Neural progenitor cell (in vitro differentiated cells): ENCODE data around the gene NEURL1. TPM values are rescaled to one million over a fixed set of nuclear protein-coding genes. Genes with fewer than 3 reads are reported as not detected.

ENCODE experiments used
- DNase-seq: peaks from one replicate; pipeline ENCODE4 v3.0.0-alpha.2; 2016; ENCODE audit warnings: low spot score
- H2AFZ ChIP-seq: fragments of 200-600 bp; sonication (generic); replicated peaks from 2 replicates; pipeline ENCODE4 v1.6.1; 2016; ENCODE audit warnings: antibody characterized with exemption
- H3F3A ChIP-seq: fragments of 200-600 bp; sonication (generic); 2 replicates; pipeline ENCODE4 v1.6.1; 2016; ENCODE audit warnings: antibody characterized with exemption, low read depth
- H3K27ac ChIP-seq: fragments of 200-600 bp; sonication (generic); 2 replicates; pipeline ENCODE4 v1.5.1; 2016; ENCODE audit warnings: mild to moderate bottlenecking
- H3K27me3 ChIP-seq: fragments of 200-600 bp; sonication (generic); 2 replicates; pipeline ENCODE4 v1.6.1; 2016; ENCODE audit warnings: mild to moderate bottlenecking, moderate library complexity
- H3K36me3 ChIP-seq: fragments of 200-600 bp; sonication (generic); 2 replicates; pipeline ENCODE4 v1.5.1; 2016
- H3K4me1 ChIP-seq: fragments of 200-600 bp; sonication (generic); 2 replicates; pipeline ENCODE4 v1.6.1; 2016; ENCODE audit warnings: mixed run types
- H3K4me2 ChIP-seq: fragments of 200-600 bp; sonication (generic); 2 replicates; pipeline ENCODE4 v1.6.1; 2016
- H3K4me3 ChIP-seq: fragments of 200-600 bp; sonication (generic); 2 replicates; pipeline ENCODE4 v1.5.1; 2016
- H3K79me2 ChIP-seq: fragments of 200-600 bp; sonication (generic); 2 replicates; pipeline ENCODE4 v1.6.1; 2016; ENCODE audit warnings: low read depth
- H3K9ac ChIP-seq: fragments of 200-600 bp; sonication (generic); 2 replicates; pipeline ENCODE4 v1.6.1; 2016
- H3K9me3 ChIP-seq: fragments of 200-600 bp; sonication (generic); 2 replicates; pipeline ENCODE4 v1.5.1; 2016; ENCODE audit warnings: low read depth
- H4K20me1 ChIP-seq: fragments of 200-600 bp; sonication (generic); 2 replicates; pipeline ENCODE4 v1.6.1; 2016; ENCODE audit warnings: low read depth
- H3K27ac Mint-ChIP-seq: 3 replicates; pipeline ENCODE4 v1.8.0; 2021; ENCODE audit warnings: mixed read lengths
- H3K27me3 Mint-ChIP-seq: 2 replicates; pipeline ENCODE4 v1.8.0; 2022; ENCODE audit warnings: low read depth, mild to moderate bottlenecking, inconsistent platforms, moderate library complexity, mixed read lengths; ENCODE audit not compliant: insufficient read depth
- H3K36me3 Mint-ChIP-seq: 3 replicates; pipeline ENCODE4 v1.8.0; 2021; ENCODE audit warnings: mixed read lengths
- H3K4me1 Mint-ChIP-seq: 3 replicates; pipeline ENCODE4 v1.8.0; 2021; ENCODE audit warnings: mixed read lengths
- H3K4me3 Mint-ChIP-seq: 3 replicates; pipeline ENCODE4 v1.8.0; 2021; ENCODE audit warnings: mild to moderate bottlenecking, moderate library complexity, mixed read lengths
- H3K9me3 Mint-ChIP-seq: 3 replicates; pipeline ENCODE4 v1.8.0; 2020; ENCODE audit warnings: mixed read lengths
- EZH2 ChIP-seq: fragments of 200-600 bp; sonication (generic); IDR thresholded peaks from 2 replicates; pipeline ENCODE4 v1.6.1; 2017; ENCODE audit warnings: antibody characterized with exemption, mild to moderate bottlenecking, moderate library complexity
- EZH2phosphoT487 ChIP-seq: fragments of 200-600 bp; sonication (generic); IDR thresholded peaks from 2 replicates; pipeline ENCODE4 v1.6.1; 2017; ENCODE audit warnings: antibody characterized with exemption
- total RNA-seq: library from RNA; depleted of rRNA; stranded (reverse); fragments of >200 nt; gene quantifications from 2 replicates; pipeline ENCODE4 v1.2.3, GENCODE V29; 2015; ENCODE audit warnings: low replicate concordance
- TF ChIP-seq, protein P1 (sequence below): fragments of 200-600 bp; sonication (generic); IDR thresholded peaks from 2 replicates; pipeline ENCODE4 v1.5.1; 2017; ENCODE audit warnings: antibody characterized with exemption, mild to moderate bottlenecking

The NEURL1 gene
- total RNA-seq, 1 donor from 2014 or later = 0.06 TPM

DNA sequence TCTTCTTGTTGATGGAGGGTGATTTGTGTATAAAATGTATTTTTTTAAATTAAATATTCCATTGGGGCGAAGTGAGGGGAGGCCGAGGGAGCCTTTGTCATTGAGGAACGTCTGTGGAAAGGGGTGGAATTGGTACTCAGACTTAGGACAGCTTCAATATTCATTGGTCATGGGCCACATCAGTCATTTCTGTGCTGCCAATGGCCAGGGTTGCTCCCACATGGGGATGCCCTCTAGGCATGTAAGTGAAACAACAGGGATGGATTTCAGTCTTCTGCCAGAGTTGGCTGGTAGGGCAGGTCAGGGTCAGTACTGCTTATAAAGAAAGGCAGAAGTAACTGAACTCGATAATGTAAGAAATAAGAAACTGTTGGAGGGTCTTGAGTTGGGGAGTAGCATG, 47.2 kb downstream of the NEURL1 start:
- Mint-ChIP-seq H3K36me3 (no peaks in the 10 kb centered on the region), H3K4me1 (peaks cover 20% of the 10 kb centered on the region), H3K4me3 (no peak overlapping the region), H3K27ac (no peak overlapping the region), H3K9me3 (no peaks in the 10 kb centered on the region), H3K27me3 (peaks cover 2% of the 10 kb centered on the region)
- Histone ChIP-seq H3K4me3 (no peak overlapping the region), H4K20me1 (no peaks in the 10 kb centered on the region), H3K9ac (no peak overlapping the region), H3K27ac (no peak overlapping the region), H3K4me2 (no peak overlapping the region), H3K79me2 (no peaks in the 10 kb centered on the region), H3K4me1 (peaks cover 13% of the 10 kb centered on the region), H3K36me3 (no peaks in the 10 kb centered on the region), H3K9me3 (no peaks in the 10 kb centered on the region), H3F3A (peaks cover 11% of the 10 kb centered on the region), H2AFZ (no peak overlapping the region), H3K27me3 (no peaks in the 10 kb centered on the region)
- TF ChIP-seq, protein P1, sequence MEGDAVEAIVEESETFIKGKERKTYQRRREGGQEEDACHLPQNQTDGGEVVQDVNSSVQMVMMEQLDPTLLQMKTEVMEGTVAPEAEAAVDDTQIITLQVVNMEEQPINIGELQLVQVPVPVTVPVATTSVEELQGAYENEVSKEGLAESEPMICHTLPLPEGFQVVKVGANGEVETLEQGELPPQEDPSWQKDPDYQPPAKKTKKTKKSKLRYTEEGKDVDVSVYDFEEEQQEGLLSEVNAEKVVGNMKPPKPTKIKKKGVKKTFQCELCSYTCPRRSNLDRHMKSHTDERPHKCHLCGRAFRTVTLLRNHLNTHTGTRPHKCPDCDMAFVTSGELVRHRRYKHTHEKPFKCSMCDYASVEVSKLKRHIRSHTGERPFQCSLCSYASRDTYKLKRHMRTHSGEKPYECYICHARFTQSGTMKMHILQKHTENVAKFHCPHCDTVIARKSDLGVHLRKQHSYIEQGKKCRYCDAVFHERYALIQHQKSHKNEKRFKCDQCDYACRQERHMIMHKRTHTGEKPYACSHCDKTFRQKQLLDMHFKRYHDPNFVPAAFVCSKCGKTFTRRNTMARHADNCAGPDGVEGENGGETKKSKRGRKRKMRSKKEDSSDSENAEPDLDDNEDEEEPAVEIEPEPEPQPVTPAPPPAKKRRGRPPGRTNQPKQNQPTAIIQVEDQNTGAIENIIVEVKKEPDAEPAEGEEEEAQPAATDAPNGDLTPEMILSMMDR = no peak
- TF ChIP-seq EZH2phosphoT487 (no peak), EZH2 (no peak)
- DNase-seq = no peak

DNA sequence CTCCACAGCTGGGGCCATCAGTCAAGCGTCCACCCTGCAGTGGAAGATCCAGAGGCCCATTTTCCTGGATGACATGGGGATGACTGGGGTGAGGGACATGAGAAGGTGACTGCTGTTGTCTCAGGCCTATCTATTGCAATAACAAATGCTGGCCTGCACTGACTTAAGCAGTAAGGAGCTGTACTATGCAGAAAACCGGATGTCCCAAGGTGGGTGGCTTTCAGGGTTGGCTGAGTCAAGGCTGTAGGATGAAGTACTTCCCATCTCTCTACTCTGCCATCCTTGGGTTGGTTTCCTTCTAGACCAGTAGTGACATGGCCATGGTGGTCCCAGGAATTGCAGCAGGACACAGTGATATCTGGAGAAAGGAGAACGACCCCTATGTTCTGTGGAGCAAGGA, 48.1 kb downstream of the NEURL1 start:
- Histone ChIP-seq H3K9ac (no peak overlapping the region), H2AFZ (no peak overlapping the region), H3K36me3 (no peaks in the 10 kb centered on the region), H3F3A (peaks cover 11% of the 10 kb centered on the region), H3K9me3 (no peaks in the 10 kb centered on the region), H3K4me2 (no peak overlapping the region), H3K27ac (no peak overlapping the region), H3K4me3 (no peak overlapping the region), H3K4me1 (peaks cover 13% of the 10 kb centered on the region), H3K27me3 (no peaks in the 10 kb centered on the region), H3K79me2 (no peaks in the 10 kb centered on the region), H4K20me1 (no peaks in the 10 kb centered on the region)
- Mint-ChIP-seq H3K27ac (no peak overlapping the region), H3K4me1 (peaks cover 24% of the 10 kb centered on the region), H3K36me3 (no peaks in the 10 kb centered on the region), H3K4me3 (no peak overlapping the region), H3K27me3 (peaks cover 2% of the 10 kb centered on the region), H3K9me3 (no peaks in the 10 kb centered on the region)
- no peak for DNase-seq
- TF ChIP-seq EZH2 = no peak
- TF ChIP-seq, protein P1 = no peak
- TF ChIP-seq EZH2phosphoT487 = no peak

DNA sequence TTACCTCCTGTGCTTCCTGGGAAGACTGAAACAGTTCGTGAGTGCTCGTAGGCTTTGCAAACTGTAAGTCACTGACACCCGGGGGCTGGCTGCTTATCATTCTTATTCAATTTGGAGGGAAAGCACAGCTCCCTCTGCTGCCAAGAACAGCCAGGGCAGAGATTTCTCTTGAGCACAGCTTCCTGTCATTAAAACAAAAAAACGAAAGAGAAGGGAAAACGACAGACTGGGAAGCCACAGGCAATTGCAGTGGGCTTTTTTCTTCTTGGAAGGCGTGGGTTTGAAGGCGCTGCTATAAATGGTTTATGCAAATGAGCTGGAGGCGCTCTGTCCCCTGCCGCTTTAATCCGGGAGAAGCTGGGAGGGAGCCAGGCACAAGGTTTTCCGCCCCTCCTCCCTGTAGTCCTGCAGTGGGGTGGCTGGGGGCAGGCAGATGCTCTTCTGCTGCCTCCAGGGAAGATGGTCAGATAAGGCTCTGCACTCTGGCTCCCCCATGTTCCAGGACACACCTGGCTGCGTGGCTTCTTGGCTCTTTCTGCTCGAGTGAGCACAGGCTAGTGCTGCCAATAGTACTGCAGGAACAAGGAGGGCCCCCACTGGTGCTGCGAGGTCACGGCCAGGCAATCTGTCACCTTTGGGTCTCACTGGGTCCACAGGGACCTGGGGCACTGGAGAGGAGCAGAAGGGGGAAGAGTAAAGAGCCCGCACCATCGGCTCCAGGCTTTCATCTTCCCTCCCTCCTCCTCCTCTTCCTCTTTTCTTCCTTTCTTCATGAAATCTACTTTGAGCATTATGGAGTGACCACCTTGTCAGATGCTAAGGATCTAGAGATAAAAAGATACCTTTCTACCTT, 49.5 kb downstream of the NEURL1 start:
- peak overlapping the region; percentile 78 for H3K4me3 Mint-ChIP-seq
- Histone ChIP-seq H3K4me2 (peak overlapping the region; percentile 71), H3K79me2 (no peaks in the 10 kb centered on the region), H3F3A (peaks cover 11% of the 10 kb centered on the region), H3K4me3 (peak overlapping the region; percentile 32), H4K20me1 (no peaks in the 10 kb centered on the region), H3K9ac (no peak overlapping the region), H2AFZ (peak overlapping the region; percentile 33), H3K27me3 (no peaks in the 10 kb centered on the region), H3K27ac (no peak overlapping the region), H3K36me3 (no peaks in the 10 kb centered on the region), H3K4me1 (peaks cover 22% of the 10 kb centered on the region), H3K9me3 (no peaks in the 10 kb centered on the region)
- no peaks in the 10 kb centered on the region for H3K36me3 Mint-ChIP-seq
- H3K27ac Mint-ChIP-seq = peak overlapping the region; percentile 16
- peaks cover 38% of the 10 kb centered on the region for H3K4me1 Mint-ChIP-seq
- peaks cover 3% of the 10 kb centered on the region for H3K27me3 Mint-ChIP-seq
- peak; percentile 77 for DNase-seq
- TF ChIP-seq, protein P1 = peak; percentile 50
- TF ChIP-seq EZH2phosphoT487 = no peak
- TF ChIP-seq EZH2 = no peak
- H3K9me3 Mint-ChIP-seq = no peaks in the 10 kb centered on the region
